ENCODE data around the gene NTNG1.
"Not testable (repeated sequence)": the region's sequence is repeated elsewhere in the genome, so short reads cannot be mapped to it uniquely, and the experiment has no call there.

The NTNG1 gene

GRCh38 chr1:107198561-107198960 is 57.7 kb downstream of the NTNG1 start:
- no peak for DNase-seq (ENCODE audit: low read depth in 2 of 2)

- DNase-seq (ENCODE audit: low read depth in 2 of 2): no peak
Observed at GRCh38 chr1:107200631-107201030, 59.8 kb downstream of the NTNG1 start.

- DNase-seq (ENCODE audit: low read depth in 2 of 2): no peak
Observed at GRCh38 chr1:107202007-107202406, 61.2 kb downstream of the NTNG1 start.

- no peak for DNase-seq (ENCODE audit: low read depth in 2 of 2)
Observed at GRCh38 chr1:107213225-107213624, 72.4 kb downstream of the NTNG1 start.

GRCh38 chr1:107220036-107220435 is 79.2 kb downstream of the NTNG1 start:
- DNase-seq (ENCODE audit: low read depth in 2 of 2): no peak

- DNase-seq (ENCODE audit: low read depth in 2 of 2): no peak
Observed at GRCh38 chr1:107225706-107226105, 84.9 kb downstream of the NTNG1 start.

- DNase-seq (ENCODE audit: low read depth in 2 of 2): no peak
Observed at GRCh38 chr1:107228704-107229371, 88.0 kb downstream of the NTNG1 start.

- DNase-seq (ENCODE audit: low read depth in 2 of 2): no peak
Observed at GRCh38 chr1:107229711-107230110, 88.9 kb downstream of the NTNG1 start.

GRCh38 chr1:107230121-107230520 is 89.3 kb downstream of the NTNG1 start:
- no peak for DNase-seq (ENCODE audit: low read depth in 2 of 2)

- DNase-seq (ENCODE audit: low read depth in 2 of 2): no peak
Observed at GRCh38 chr1:107231291-107231690, 90.5 kb downstream of the NTNG1 start.

GRCh38 chr1:107232426-107232825 is 91.6 kb downstream of the NTNG1 start:
- no peak for DNase-seq (ENCODE audit: low read depth in 2 of 2)

- DNase-seq (ENCODE audit: low read depth in 2 of 2): not testable (repeated sequence)
Observed at GRCh38 chr1:107236760-107237159, 95.9 kb downstream of the NTNG1 start.

- DNase-seq (ENCODE audit: low read depth in 2 of 2): no peak
Observed at GRCh38 chr1:107243461-107243860, 102.6 kb downstream of the NTNG1 start.

GRCh38 chr1:107244709-107245500 is 104.1 kb downstream of the NTNG1 start:
- no peak for DNase-seq (ENCODE audit: low read depth in 2 of 2)

GRCh38 chr1:107246775-107247345 is 106.0 kb downstream of the NTNG1 start:
- no peak for DNase-seq (ENCODE audit: low read depth in 2 of 2)

GRCh38 chr1:107247679-107248078 is 106.8 kb downstream of the NTNG1 start:
- no peak for DNase-seq (ENCODE audit: low read depth in 2 of 2)

GRCh38 chr1:107250169-107250568 is 109.3 kb downstream of the NTNG1 start:
- DNase-seq (ENCODE audit: low read depth in 2 of 2): no peak

- DNase-seq (ENCODE audit: low read depth in 2 of 2): no peak
Observed at GRCh38 chr1:107251083-107251482, 110.2 kb downstream of the NTNG1 start.

- no peak for DNase-seq (ENCODE audit: low read depth in 2 of 2)
Observed at GRCh38 chr1:107251839-107252238, 111.0 kb downstream of the NTNG1 start.

GRCh38 chr1:107252271-107252670 is 111.4 kb downstream of the NTNG1 start:
- no peak for DNase-seq (ENCODE audit: low read depth in 2 of 2)

GRCh38 chr1:107254306-107254705 is 113.5 kb downstream of the NTNG1 start:
- DNase-seq (ENCODE audit: low read depth in 2 of 2): no peak

GRCh38 chr1:107255469-107255868 is 114.6 kb downstream of the NTNG1 start:
- DNase-seq (ENCODE audit: low read depth in 2 of 2): no peak

Data from stimulated activated CD4-positive, alpha-beta T cell treated with anti-CD3 and anti-CD28 coated beads, Interleukin-1b, Interleukin-23, amount 100 ng/mL, for 1 hour (primary cell).